ENCODE data around the gene ETFBKMT.

ETFBKMT gene, protein sequence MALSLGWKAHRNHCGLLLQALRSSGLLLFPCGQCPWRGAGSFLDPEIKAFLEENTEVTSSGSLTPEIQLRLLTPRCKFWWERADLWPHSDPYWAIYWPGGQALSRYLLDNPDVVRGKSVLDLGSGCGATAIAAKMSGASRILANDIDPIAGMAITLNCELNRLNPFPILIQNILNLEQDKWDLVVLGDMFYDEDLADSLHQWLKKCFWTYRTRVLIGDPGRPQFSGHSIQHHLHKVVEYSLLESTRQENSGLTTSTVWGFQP

DNA sequence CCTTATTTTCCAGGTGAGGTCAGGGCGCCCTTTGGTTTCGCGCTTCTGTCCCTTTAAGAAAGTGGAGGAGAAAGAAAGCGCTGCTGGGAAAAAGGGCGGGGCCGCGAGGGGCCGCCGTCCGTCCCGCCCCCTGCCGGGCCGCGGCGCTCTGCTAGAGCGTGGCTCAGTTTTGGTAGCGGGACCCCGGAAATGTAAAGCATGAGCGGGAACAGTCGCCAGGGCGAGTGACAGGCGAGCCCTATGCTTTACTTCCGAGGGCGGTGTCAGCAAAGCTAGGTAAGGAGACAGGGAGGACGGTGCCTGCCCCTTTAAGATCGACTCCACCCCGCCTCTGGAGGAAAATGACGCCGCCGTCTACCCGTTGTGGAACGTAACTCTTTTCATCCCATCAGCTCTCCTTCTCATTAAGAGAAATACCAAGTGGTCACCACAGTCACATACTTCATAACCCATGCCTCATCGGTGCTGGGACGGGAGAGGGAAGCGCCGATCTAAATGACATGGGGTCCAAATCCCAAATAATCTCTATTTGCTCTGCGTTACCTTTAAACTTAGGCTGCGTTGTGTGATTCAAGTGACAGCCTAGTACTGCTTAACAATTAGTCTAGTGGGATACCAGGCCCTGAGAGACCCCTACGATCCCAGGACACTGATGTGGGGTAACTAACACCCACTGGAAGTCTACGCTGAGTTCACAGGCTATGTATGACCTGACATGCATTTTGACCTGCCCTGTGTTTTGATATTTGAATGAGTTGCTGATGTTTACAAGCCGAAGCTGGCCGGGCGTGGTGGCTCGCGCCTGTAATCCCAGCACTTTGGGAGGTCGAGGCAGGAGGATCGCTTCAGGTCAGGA lies at the start of gene ETFBKMT:
ETFBKMT (plus strand) TSS at position 602 of the 856 bp plus-strand sequence. CDS start 2,266 bp downstream, outside the sequence.
- peak within 1 kb of the TSS; percentile 45 to 73 (median 58) for H3K4me3 ChIP-seq
- H3K27ac ChIP-seq: peak within 1 kb of the TSS; percentile 60 to 99 (median 93)

DNA sequence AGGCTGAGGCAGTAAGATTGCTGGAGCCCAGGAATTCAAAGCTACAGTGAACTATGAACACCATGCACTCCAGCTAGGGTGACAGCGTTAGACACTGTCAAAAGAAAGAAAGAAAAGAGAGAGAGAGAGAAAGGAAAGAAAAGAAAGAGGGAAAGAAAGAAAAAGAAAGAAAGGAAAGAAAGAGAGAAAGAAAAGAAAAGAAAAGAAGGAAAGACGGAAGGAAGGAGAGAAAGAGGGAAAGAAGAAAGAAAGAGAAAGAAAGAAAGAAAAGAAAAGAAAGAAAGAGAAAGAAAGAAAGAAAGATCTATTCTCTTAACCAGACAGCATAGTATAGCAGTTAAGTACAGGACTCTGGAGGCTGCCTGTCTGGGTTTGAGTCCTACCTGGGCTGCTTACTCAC lies 46.7 kb upstream of the ETFBKMT start:
- Histone ChIP-seq H3K4me3 (no peak overlapping the region), H3K27ac (no peak overlapping the region)

DNA sequence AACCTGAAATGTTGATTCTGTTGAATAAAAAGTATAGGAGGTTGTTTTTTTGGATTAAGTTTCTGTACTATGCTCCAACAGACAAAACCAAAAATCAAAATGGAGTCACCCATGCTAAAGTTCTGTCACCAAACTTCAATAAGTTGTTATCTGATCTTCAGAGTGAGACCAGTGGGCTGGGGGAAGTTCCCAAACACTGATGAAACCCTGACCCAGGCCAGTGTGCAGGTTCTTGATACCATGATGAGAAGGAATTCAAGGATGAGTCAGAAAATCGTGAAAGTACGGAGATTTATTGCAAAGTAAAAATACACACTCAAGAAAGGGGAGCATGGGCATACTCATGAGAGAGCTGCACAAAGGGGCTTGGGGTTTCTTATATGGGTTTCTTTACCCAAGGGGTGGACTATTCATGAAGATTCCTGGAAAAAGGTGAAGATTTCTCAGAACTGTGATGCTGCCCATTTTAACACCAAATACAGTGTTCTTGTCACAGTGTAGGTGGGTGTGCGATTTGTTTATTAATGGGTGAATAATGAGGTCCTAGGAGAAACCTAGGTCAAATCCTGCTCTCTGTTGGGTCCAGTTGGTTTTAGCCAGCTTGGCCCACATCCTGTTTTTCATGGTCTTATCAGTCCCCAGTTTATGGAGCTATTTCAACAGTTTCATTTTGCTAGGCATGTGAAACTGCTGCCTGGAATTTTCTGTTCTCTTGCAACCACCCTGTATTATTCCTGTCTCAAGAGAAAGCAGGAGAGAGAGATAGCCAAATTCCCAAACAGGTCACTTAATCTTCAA lies 41.1 kb upstream of the ETFBKMT start:
- no peak overlapping the region for H3K4me3 ChIP-seq
- H3K27ac ChIP-seq: no peak overlapping the region

DNA sequence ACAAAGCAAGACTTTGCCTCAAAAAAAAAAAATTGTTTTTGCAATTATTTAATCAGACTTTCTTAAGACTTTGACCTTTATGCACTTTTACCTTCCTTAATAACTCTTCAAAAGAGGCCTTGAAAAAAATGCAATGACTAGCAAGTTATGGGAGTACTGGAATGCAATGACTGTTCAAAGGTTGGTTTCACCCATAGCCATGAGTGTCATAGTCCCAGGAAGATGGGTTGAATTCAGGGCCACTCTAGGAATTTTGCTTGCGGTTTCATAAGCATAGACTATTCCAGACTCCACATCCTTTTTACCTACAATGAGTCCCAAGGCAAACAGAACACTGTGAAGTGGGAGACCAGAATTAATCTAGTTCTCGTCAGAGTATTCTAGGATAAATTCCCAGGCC lies 39.2 kb upstream of the ETFBKMT start:
- H3K27ac ChIP-seq: no peak overlapping the region
- H3K4me3 ChIP-seq: no peak overlapping the region

DNA sequence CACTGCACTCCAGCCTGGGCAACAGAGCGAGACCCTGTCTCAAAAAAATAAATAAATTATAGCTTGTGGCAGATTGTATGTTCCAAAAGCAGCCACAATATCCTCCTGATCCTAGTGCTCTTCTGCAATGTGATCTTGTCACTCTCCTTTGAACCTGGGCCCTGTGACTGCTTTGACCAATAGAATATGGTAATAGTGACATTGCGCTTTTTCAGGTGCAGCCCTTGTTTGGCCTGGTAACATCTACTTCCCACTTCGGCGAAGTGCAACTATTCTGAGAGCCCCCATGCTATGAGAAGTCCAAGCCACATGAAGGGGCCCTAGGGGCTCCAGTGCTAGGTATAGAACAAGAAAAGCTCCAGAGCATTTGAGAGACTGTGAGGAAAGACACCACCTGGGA lies 37.5 kb upstream of the ETFBKMT start:
- no peak overlapping the region for H3K27ac ChIP-seq

DNA sequence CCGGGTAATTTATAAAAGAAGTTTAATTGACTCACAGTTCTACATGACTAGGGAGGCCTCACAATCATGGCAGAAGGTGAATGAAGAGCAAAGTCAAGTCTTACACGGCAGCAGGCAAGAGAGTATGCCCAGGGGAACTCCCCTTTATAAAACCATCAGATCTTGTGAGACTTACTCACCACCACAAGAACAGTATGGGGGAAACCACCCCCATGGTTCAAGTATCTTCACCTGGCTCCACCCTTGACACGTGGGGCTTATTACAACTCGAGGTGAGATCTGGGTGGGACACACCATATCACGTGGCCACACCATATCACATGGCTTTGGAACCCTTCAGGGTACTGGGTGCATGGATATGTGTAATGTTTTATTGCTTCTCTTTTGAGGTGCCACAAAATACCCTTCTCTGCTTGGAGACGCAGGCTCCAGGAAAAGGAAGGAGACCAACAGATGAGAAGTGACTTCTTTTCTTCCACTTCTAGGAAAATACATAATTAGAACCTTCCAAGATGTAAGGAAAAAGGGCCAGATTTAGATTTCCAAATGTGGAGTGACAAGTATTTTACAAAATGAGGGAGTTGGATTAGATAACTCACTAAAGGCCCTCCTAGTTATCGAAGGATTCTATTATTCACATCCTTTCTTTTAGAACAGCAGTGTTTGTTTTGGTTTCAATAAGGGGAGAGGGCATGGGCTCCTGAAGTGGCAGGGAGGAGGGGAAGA lies 33.1 kb upstream of the ETFBKMT start:
- Histone ChIP-seq H3K27ac (no peak overlapping the region), H3K4me3 (no peak overlapping the region)

More for the DNA sequence above, 37.5 kb upstream of the ETFBKMT start:
- no peak overlapping the region for H3K4me3 ChIP-seq

DNA sequence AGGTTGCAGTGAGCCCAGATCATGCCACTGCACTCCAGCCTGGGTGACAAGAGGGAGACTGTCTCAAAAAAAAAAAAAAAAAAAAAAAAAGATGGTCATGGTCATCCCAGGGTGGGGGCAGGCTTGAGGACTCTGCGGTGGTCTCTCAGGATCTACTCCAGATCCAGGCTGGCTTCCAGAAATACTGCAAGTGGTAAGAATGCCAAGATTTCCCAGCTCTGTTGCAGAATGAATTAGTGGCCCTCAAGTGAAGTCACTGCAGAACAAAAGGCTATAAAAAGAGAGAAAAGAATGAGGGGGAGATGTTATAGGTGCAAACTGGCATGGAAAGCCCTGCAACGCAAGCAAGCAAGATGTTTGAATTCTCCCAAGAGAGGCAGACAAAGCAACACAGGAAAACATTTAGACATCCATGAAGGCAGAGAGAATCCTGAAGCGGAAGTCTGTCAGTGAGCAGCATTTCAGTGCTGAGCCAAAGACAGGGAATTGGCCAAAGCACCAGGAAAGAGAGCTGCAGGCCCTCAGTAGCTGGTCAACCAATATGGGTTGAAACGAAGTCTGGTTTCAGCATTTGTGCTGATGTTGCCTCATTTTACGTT lies 31.9 kb upstream of the ETFBKMT start:
- H3K27ac ChIP-seq: no peak overlapping the region
- no peak overlapping the region for H3K4me3 ChIP-seq

DNA sequence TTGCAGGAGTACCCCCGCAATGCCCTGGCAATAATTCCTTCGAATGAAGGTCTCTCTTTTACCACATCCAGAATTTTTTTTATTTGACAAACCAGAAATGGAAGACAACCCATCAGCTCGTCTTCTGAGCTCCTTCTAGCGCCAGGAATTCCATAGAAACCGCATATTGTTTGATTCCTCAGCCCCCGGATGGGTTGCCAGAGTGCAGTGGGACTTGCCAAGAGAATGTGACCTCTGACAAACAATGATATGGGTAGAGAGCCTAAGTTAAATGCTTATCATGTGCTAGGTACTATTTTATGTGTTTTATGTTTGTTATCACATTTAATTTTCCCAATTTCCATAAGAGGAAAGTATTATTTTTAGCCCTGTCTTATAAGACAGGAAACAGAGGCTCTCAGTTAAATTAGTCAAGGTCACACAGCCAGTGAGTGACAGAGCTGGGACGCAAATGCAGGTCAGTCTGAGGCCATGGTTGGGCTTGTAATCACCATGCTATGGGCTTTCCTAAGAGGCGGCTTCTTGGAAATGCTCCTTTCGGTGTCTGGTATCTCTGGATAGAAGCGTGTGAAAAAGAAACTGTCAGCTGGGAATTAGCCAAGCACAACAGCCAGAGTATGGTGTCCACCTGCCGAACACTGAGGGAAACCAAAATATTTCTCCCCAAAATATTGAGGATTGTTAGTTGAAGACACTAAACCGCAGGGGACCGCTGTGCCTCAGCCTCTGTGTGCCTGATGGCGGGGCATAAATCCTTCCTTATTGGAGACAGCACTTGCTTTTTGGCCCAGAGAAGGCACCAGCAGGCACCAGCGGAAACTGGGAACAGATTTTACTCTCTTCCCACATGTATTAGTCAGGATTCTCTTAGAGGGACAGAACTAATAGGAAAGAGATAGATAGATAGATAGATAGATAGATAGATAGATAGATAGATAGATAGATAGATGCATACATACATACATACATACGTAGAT lies 29.4 kb upstream of the ETFBKMT start:
- H3K4me3 ChIP-seq: no peak overlapping the region
- no peak overlapping the region for H3K27ac ChIP-seq

DNA sequence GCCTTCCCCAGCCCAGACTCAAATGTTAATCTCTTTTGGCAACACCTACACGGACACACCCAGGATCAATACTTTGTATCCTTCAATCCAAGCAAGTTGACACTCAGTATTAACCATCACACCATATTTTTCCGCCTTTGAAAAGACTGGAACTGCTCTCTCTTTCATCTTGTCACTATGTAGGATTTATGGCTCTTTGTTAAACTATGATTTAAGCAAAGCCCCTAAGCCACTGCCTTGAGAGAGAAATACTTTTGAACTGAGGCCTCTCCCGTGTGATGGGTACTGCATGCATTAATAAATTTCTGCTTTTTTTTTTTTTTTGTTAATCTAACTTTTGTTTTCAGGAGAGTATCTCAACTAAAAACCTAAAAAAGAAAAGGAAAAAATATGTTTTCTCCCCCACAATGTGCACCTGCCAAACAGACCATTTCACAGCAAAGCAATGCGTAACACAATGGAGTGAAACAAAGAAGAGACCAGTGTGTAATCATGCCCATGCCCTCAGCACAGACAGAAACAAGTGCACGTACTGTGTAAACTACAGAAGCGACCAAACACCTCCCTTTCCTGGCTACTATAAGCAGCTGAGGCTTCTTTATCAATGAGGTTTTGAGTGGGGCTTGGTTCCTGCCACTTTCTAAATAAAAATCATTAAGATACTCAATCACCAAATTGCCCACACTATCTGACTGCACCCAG lies 28.3 kb upstream of the ETFBKMT start:
- H3K27ac ChIP-seq: no peak overlapping the region
- H3K4me3 ChIP-seq: no peak overlapping the region

DNA sequence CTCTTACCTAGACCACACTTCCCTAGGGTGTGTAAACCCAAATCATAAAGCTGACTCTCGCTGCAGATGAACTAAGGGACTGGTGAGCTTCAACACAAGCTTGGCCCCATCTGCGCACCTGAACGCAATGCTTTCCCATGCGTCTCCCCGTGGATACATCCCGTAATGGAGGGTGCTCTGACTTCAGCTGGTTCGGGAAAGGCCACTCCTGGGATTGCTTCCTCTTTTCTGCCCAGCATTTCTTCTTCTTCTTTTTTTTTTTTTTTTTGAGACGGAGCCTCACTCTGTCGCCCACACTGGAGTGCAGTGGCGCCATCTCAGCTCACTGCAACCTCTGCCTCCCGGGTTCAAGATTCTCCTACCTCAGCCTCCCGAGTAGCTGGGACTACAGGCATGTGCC lies 27.7 kb upstream of the ETFBKMT start:
- Histone ChIP-seq H3K27ac (no peak overlapping the region), H3K4me3 (no peak overlapping the region)

DNA sequence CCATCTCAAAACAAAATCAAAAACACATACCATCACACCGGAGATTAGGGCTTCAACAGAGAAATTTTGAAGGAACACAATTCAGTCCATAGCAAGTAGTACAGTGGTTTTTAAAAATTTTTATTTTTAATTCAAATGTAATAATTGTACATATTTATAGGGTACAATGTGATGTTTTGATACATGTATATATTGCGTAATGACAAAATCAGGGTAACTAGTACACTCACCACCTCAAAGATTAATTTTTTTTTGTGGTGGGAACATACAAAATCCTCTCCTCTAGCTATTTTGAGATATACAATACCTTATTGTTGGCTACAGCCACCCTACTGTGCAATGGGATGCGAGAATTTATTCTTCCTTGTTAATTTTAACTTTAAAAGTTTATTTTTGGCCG lies 26.0 kb upstream of the ETFBKMT start:
- H3K4me3 ChIP-seq: no peak overlapping the region
- H3K27ac ChIP-seq: no peak overlapping the region

DNA sequence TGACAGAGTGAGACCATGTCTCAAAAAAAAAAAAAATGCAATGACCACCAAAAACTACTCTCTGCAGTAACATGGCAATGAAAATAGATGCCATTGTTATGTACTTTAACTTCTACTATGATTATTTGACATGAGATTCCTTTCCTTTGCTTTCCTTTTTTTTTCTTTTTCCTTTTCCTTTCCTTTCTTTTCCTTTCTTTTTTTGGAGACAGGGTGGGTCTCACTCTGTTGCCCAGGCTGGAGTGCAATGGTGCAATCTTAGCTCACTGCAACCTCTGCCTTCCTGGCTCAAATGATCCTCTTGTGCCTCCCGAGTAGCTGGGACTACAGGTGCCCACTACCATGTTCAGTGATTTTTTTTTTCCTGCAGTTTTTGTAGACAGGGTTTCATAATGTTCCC lies 24.9 kb upstream of the ETFBKMT start:
- no peak overlapping the region for H3K27ac ChIP-seq
- no peak overlapping the region for H3K4me3 ChIP-seq

DNA sequence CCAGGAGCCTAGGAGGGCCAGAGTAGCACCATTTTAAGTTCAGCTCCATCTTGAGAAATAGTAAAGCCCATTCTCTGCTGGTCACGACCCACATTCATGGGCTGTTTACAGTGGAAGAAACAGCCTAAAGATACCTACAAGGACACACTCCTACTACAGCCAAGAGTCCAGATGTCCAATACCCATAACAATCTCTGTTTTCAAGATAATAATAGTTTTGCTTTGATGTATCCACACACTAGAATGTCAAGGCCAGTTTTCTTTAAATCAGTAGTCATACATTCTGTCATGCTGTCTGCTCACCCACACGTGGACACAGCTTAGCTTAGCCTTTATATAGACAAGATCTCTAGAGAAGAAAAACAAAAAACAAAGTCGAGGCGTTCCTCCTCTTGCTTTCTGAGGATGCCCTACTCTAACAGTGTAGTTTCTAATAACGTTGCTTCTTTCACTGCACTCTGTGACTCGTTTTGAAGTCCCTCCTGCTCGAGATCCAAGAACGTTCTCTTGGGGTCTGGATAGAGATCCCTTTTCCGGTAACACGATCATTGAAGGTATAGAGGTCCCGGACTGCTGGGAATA lies 17.9 kb upstream of the ETFBKMT start:
- Histone ChIP-seq H3K4me3 (no peak overlapping the region), H3K27ac (no peak overlapping the region)

DNA sequence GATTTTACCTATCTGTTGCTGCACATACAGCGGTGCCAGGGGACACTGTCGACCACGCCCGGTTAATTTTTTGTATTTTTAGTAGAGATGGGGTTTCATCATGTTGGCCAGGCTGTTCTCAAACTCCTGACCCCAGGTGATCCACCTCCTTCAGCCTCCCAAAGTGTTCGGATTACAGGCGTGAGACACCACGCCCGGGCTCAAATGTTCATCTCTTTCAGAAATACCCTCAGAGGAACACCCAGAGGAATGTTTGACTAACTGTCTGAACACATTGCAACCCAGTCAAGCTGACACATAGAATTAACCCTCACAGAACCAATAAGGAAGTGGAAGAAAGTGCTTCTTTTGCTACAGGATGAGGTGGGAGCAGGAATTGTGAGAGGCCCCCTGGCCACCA lies 15.0 kb upstream of the ETFBKMT start:
- Histone ChIP-seq H3K4me3 (no peak overlapping the region), H3K27ac (no peak overlapping the region)

DNA sequence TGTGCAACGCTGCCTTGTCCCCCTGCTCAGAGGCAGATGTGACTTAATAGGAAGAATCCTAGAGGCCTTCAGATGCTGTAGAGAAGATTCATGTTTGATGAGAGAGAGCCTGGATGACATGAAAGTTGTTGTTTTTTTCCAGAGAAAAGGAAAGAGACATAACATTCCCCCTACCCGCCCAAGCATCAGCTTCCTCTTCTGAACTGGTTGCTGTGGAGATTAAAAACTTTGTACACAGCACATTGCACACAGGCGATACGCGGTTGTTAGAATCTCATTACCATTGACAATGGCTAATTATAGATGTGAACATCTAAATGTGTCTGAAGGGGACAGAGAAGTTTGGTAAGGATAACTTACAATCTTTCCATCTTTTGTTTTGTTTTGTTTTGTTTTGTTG lies 13.6 kb upstream of the ETFBKMT start:
- no peak overlapping the region for H3K4me3 ChIP-seq
- no peak overlapping the region for H3K27ac ChIP-seq

DNA sequence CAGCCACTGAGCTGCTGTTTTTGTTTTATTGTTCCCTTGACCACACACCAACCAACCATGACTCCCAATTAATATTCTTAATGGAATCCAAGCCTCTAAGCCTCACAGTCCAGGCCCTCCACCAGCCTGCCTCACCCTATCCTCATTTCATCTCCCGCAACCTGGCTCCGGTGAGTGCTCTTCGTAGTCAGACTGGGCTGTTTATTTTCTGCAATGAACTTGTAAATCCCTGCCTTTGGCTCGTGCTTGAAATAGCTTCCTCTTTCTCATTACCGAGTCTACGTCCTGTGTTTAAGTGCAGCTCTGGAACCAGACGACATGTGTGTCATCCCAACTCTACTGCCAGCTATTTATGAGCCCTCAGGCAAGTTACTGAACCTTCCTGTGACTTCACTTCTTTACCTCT lies 12.4 kb upstream of the ETFBKMT start:
- Histone ChIP-seq H3K4me3 (no peak overlapping the region), H3K27ac (no peak overlapping the region)

DNA sequence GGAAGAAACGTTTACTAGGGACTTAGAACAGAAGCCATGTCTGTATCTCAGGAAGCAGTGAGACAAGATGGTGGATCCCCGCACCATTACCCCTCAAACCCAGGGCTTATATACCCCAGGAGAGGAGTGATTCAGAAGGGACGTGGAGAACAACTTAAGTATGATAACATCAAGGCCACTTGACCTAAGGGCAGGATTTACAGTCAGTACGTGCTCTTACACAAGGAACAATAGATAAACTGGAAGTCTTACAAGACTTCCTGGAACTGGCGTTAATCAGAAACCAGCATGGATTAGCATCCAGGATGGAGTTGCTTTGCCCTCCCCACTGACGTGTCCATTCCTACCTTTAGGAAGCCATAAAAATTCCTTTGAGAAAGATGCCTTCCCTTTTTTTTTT lies 8.6 kb upstream of the ETFBKMT start:
- H3K27ac ChIP-seq: peak overlapping the region in 1 of 21 experiments; percentile 73

More for the DNA sequence above, 8.6 kb upstream of the ETFBKMT start:
- peak overlapping the region in 3 of 7 experiments; percentile 13 to 39 (median 26) for H3K4me3 ChIP-seq
